HepG2 (cell line): ENCODE results near the gene SOAT1. TPM values are rescaled to one million over a fixed set of nuclear protein-coding genes. Genes with fewer than 3 reads are reported as not detected.

Source experiments
- CBX2 ChIP-seq, 2 experiments: fragments of 200-600 bp in 1 of 2; sonication (generic); formaldehyde crosslinking in 1 of 2; IDR thresholded peaks; 2 replicates each; pipeline versions ENCODE4 v1.7.0 to v1.8.1; 2018 to 2022; ENCODE audit warnings: low read depth in 2 of 2, low read length in 1 of 2, mild to moderate bottlenecking in 1 of 2, missing genetic modification reagents in 1 of 2
- EP300 ChIP-seq, 3 experiments: sonication (generic) in 1 of 3; formaldehyde crosslinking in 1 of 3; IDR thresholded peaks; 2 replicates each; pipeline versions ENCODE4 v1.5.1 to v1.6.1; 2011 to 2020; ENCODE audit warnings: low read depth in 2 of 3, low read length in 2 of 3, borderline replicate concordance in 1 of 3, improper control_type of control experiment in 1 of 3, mild to moderate bottlenecking in 1 of 3, missing genetic modification reagents in 1 of 3, moderate library complexity in 1 of 3
- GLMP ChIP-seq: sonication (generic); formaldehyde crosslinking; IDR thresholded peaks from 2 replicates; pipeline ENCODE4 v1.9.0; 2021; ENCODE audit warnings: missing genetic modification reagents, mild to moderate bottlenecking, borderline replicate concordance
- HOXA5 ChIP-seq: sonication (generic); formaldehyde crosslinking; IDR thresholded peaks from 2 replicates; pipeline ENCODE4 v1.4.0; 2020; ENCODE audit warnings: missing genetic modification reagents
- KIAA2018 ChIP-seq: sonication (generic); formaldehyde crosslinking; IDR thresholded peaks from 2 replicates; pipeline ENCODE4 v1.5.0; 2020; ENCODE audit warnings: mild to moderate bottlenecking, missing genetic modification reagents, borderline replicate concordance
- NPAS2 ChIP-seq: sonication (generic); formaldehyde crosslinking; IDR thresholded peaks from 2 replicates; pipeline ENCODE4 v1.8.0; 2022; ENCODE audit warnings: mild to moderate bottlenecking, missing genetic modification reagents, borderline replicate concordance
- RELA ChIP-seq: sonication (generic); formaldehyde crosslinking; IDR thresholded peaks from 2 replicates; pipeline ENCODE4 v1.4.0; 2020; ENCODE audit warnings: missing genetic modification reagents
- THAP9 ChIP-seq: sonication (generic); formaldehyde crosslinking; IDR thresholded peaks from 2 replicates; pipeline ENCODE4; 2020; ENCODE audit warnings: missing genetic modification reagents, mild to moderate bottlenecking, borderline replicate concordance
- ZMYM2 ChIP-seq: sonication (generic); formaldehyde crosslinking; IDR thresholded peaks from 2 replicates; pipeline ENCODE4 v1.8.0; 2022; ENCODE audit warnings: mild to moderate bottlenecking, missing genetic modification reagents
- ZNF883 ChIP-seq: sonication (generic); formaldehyde crosslinking; IDR thresholded peaks from 2 replicates; pipeline ENCODE4 v1.5.1; 2020; ENCODE audit warnings: mild to moderate bottlenecking, missing genetic modification reagents; ENCODE audit errors: not compliant biosample characterization
- polyA plus RNA-seq, 8 experiments: library from polyadenylated mRNA; depleted of rRNA in 3 of 8; stranded (reverse) in 7 of 8; unstranded in 1 of 8; fragments of >200 nt; fragmentation: Illumina TruSeq in 4 of 8; extraction: Trizol in 4 of 8; gene quantifications; 2 replicates each; pipeline versions ENCODE4 v1.2.1 to v1.2.3, GENCODE V29; 2011 to 2016; ENCODE audit warnings: low read depth in 4 of 8, missing spikeins in 1 of 8, mixed read lengths in 1 of 8; ENCODE audit not compliant: insufficient read depth in 1 of 8
- total RNA-seq, 5 experiments: library from RNA; depleted of rRNA; stranded (reverse); fragments of >200 nt; fragmentation: Illumina TruSeq; extraction: Trizol; gene quantifications; 2 replicates each; pipeline ENCODE4 v1.2.3, GENCODE V29; 2016; ENCODE audit warnings: low read depth in 1 of 5

Gene SOAT1
- total and polyA plus RNA-seq, 2 of the 13 experiments (the other 11 are each of a cell fraction or from before 2014, with no cell fraction given), result 22.3 to 52.0 TPM

- 0 out of 2 replicates have a peak, but pooled peaks have one; percentile 44 for TF ChIP-seq HOXA5 (CRISPR knock-in tag)
- TF ChIP-seq ZNF883, result peak; percentile 50
- TF ChIP-seq KIAA2018 (CRISPR knock-in tag), result no peak
- no peak for TF ChIP-seq RELA (CRISPR knock-in tag)
- no peak for TF ChIP-seq GLMP
- TF ChIP-seq CBX2 (IDR thresholded peaks at IDR 0.05; ENCODE audit: low read depth, low read length), result no peak
- no peak for TF ChIP-seq CBX2 (CRISPR knock-in tag; IDR thresholded peaks at IDR 0.05; ENCODE audit: low read depth)
- TF ChIP-seq EP300 (IDR thresholded peaks at IDR 0.05; ENCODE audit: low read depth in 2 of 2, low read length in 2 of 2), result no peak
- no peak for TF ChIP-seq EP300 (CRISPR knock-in tag; IDR thresholded peaks at IDR 0.05; ENCODE audit: borderline replicate concordance)
- peak; percentile 59; the same call in 1 of the 2 replicates for TF ChIP-seq THAP9 (CRISPR knock-in tag)
- no peak for TF ChIP-seq ZMYM2 (CRISPR knock-in tag)
- no peak for TF ChIP-seq NPAS2 (CRISPR knock-in tag)
Measured at GRCh38 chr1:179365342-179366092, 71.9 kb downstream of the SOAT1 start, which contains the start of gene AXDND1 (continued).
